ENCODE measurements around the gene POPDC2. TPM values are rescaled to one million over a fixed set of nuclear protein-coding genes. Genes with fewer than 3 reads are reported as not detected.

POPDC2 gene
- total RNA-seq, 1 donor from 2014 or later = 1.0 TPM

DNA sequence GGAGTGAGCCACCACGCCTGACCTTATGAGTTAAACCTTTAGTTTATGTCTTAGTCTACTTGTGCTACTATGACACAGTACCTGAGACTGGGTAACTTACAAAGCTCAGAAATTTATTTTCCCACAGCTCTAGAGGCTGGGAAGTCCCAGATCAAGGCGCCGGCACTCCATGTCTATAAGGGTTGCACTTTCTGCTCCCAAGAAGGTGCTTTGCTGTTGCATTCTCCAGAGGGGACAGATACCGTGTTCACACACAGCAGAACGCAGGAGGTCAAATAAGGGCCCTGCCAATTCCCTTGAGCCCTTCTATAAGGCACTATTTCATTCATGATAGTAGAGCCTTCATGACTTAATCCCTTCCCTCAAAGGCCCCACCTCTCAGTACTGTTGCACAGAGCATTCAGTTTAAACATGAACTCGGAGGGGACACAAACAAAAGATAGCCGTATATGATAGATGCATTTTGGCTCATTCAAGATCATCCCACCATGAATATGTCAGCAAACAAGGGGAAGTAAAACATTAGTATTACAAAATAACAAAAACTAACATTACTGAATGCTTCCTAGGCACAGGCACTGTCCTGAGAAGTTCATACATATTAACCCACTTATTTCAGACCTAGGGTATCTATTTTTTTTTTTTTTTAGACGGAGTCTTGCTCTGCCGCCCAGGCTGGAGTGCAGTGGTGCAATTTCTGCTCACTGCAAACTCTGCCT, 36.2 kb downstream of the POPDC2 start:
- Histone ChIP-seq H3K4me3 (ENCODE audit: low read depth, low read length) (no peak overlapping the region), H3K36me3 (ENCODE audit: control insufficient read depth, insufficient read depth, low read length) (no peaks in the 10 kb centered on the region), H3K27me3 (ENCODE audit: control insufficient read depth, insufficient read depth, low read length) (no peaks in the 10 kb centered on the region)
- DNase-seq (ENCODE audit: low read depth) = no peak
- TF ChIP-seq, protein P1, sequence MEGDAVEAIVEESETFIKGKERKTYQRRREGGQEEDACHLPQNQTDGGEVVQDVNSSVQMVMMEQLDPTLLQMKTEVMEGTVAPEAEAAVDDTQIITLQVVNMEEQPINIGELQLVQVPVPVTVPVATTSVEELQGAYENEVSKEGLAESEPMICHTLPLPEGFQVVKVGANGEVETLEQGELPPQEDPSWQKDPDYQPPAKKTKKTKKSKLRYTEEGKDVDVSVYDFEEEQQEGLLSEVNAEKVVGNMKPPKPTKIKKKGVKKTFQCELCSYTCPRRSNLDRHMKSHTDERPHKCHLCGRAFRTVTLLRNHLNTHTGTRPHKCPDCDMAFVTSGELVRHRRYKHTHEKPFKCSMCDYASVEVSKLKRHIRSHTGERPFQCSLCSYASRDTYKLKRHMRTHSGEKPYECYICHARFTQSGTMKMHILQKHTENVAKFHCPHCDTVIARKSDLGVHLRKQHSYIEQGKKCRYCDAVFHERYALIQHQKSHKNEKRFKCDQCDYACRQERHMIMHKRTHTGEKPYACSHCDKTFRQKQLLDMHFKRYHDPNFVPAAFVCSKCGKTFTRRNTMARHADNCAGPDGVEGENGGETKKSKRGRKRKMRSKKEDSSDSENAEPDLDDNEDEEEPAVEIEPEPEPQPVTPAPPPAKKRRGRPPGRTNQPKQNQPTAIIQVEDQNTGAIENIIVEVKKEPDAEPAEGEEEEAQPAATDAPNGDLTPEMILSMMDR (IDR thresholded peaks at IDR 0.05; ENCODE audit: insufficient read depth, low read length, poor library complexity, severe bottlenecking) = no peak

GRCh38 chr3:119620899-119621298, 39.5 kb downstream of the POPDC2 start:
- Histone ChIP-seq H3K36me3 (ENCODE audit: control insufficient read depth, insufficient read depth, low read length) (no peaks in the 10 kb centered on the region), H3K27me3 (ENCODE audit: control insufficient read depth, insufficient read depth, low read length) (no peaks in the 10 kb centered on the region), H3K4me3 (ENCODE audit: low read depth, low read length) (no peak overlapping the region)
- DNase-seq (ENCODE audit: low read depth) = no peak
- TF ChIP-seq, protein P1 (IDR thresholded peaks at IDR 0.05; ENCODE audit: insufficient read depth, low read length, poor library complexity, severe bottlenecking) = no peak

GRCh38 chr3:119619094-119619493, 41.3 kb downstream of the POPDC2 start:
- no peak overlapping the region for H3K4me3 ChIP-seq (ENCODE audit: low read depth, low read length)
- TF ChIP-seq, protein P1 (IDR thresholded peaks at IDR 0.05; ENCODE audit: insufficient read depth, low read length, poor library complexity, severe bottlenecking) = no peak
- no peak for DNase-seq (ENCODE audit: low read depth)
- H3K36me3 ChIP-seq (ENCODE audit: control insufficient read depth, insufficient read depth, low read length) = no peaks in the 10 kb centered on the region
- H3K27me3 ChIP-seq (ENCODE audit: control insufficient read depth, insufficient read depth, low read length) = no peaks in the 10 kb centered on the region

- no peak for DNase-seq (ENCODE audit: low read depth)
- Histone ChIP-seq H3K27me3 (ENCODE audit: control insufficient read depth, insufficient read depth, low read length) (no peaks in the 10 kb centered on the region), H3K36me3 (ENCODE audit: control insufficient read depth, insufficient read depth, low read length) (no peaks in the 10 kb centered on the region), H3K4me3 (ENCODE audit: low read depth, low read length) (no peak overlapping the region)
- TF ChIP-seq, protein P1 (IDR thresholded peaks at IDR 0.05; ENCODE audit: insufficient read depth, low read length, poor library complexity, severe bottlenecking) = no peak
These were observed 44.3 kb downstream of the POPDC2 start for GRCh38 chr3:119616056-119616455.

DNA sequence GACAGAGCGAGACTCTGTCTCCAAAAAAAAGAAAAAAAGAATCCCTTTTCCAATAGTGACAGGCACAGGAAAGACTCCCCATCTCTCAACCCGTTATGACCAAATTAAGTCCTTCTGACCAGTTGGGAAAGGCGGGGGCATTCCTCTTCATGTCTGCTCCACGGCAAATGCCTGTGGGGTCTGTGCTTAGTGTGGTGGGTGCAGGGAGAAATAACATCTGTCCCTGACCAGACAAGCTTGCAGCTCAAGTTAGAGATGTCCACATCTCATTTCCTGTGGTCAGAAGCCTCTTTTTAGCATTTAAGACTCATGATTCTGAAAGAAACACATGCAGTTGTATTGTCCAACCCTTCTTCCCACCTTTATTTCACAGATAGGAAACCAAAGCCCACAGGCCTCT, 46.5 kb downstream of the POPDC2 start:
- DNase-seq (ENCODE audit: low read depth) = no peak
- TF ChIP-seq, protein P1 (IDR thresholded peaks at IDR 0.05; ENCODE audit: insufficient read depth, low read length, poor library complexity, severe bottlenecking) = no peak
- Histone ChIP-seq H3K36me3 (ENCODE audit: control insufficient read depth, insufficient read depth, low read length) (no peaks in the 10 kb centered on the region), H3K27me3 (ENCODE audit: control insufficient read depth, insufficient read depth, low read length) (no peaks in the 10 kb centered on the region), H3K4me3 (ENCODE audit: low read depth, low read length) (no peak overlapping the region)

- H3K4me3 ChIP-seq (ENCODE audit: low read depth, low read length) = no peak overlapping the region
- no peaks in the 10 kb centered on the region for H3K27me3 ChIP-seq (ENCODE audit: control insufficient read depth, insufficient read depth, low read length)
- H3K36me3 ChIP-seq (ENCODE audit: control insufficient read depth, insufficient read depth, low read length) = no peaks in the 10 kb centered on the region
- TF ChIP-seq, protein P1 (IDR thresholded peaks at IDR 0.05; ENCODE audit: insufficient read depth, low read length, poor library complexity, severe bottlenecking) = no peak
- DNase-seq (ENCODE audit: low read depth) = no peak
These were observed 47.2 kb downstream of the POPDC2 start for GRCh38 chr3:119613201-119613600.

All from kidney epithelial cell (primary cell).